HG02678 (cell line): Measurements from ENCODE around the gene RSPH6A.

ENCODE experiments used
- ATAC-seq: cut with Tn5 transposase; IDR thresholded peaks from one replicate; pipeline ENCODE4 v1.9.1; 2021; ENCODE audit warnings: mild to moderate bottlenecking, moderate library complexity; ENCODE audit not compliant: unreplicated experiment

RSPH6A gene

DNA sequence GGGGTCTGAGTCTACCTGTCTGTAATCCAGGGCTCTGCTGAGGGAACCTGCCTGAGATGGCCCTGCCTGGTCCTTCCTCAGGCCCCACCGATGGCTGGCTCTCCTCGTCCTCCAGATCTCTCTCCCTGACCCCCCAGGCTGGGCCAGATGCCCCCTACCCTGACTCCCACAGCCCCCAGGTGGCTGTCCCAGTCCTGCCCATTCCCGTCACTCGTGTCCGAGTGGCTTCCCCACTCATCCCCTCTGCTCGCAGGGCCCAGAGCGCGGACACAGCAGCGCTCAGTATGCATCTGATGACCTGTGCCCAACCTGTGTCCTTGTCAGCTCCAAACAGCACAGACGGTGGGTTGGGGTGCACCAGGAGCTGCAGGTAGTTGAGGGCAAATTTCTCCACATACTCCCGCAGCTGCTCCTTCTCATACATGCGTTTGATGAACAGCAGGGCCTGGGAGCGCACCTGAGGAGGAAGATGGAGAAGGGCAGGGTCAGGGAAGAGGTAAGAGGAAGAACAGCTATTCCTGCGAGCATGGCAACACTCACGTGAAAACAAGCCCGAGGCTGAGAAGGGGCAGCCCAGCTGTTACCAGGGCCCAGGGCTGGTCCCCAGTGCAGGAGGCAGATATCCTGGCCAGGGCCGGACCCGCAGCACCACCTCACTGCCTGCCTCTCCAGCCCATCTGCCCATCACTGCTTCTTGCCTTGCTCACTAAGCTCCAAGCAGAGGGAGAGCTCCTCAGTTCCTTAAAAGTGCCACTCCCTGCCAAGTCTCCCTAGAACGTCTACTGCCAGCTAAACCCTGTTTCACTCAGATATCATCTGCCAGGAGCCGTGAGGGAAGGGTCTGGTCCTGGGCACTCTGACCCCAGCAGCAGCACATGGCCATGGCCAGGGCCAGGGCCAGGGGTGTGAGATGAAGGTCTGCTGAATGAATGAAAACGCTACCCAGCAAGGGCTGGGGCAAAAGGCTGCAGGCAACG, 11.1 kb upstream of the RSPH6A start:
- no peak for ATAC-seq

DNA sequence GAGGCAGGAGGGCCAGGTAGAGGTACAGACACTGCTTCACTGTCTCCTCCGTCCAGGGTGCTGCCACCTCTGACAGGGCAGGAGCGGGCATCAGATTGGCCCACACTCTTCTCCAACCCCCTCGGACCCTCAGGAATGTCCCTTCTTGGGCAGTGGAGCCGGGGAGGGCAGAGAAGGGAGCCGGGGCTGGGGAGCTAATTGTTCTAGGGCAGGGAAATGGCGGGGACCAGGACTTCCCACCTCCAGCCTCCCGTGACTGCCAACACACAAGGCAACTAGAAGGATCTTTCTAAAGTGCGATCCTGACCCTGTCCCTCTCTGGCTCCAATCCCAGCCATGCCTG, 10.1 kb upstream of the RSPH6A start:
- ATAC-seq: no peak

- ATAC-seq: no peak
Observed at GRCh38 chr19:45824531-45825262, 9.6 kb upstream of the RSPH6A start.

GRCh38 chr19:45824041-45824471, 8.9 kb upstream of the RSPH6A start:
- no peak for ATAC-seq

- ATAC-seq: no peak
Observed at GRCh38 chr19:45823182-45823581, 8.1 kb upstream of the RSPH6A start.

- no peak for ATAC-seq
Observed at GRCh38 chr19:45822716-45823115, 7.6 kb upstream of the RSPH6A start.

DNA sequence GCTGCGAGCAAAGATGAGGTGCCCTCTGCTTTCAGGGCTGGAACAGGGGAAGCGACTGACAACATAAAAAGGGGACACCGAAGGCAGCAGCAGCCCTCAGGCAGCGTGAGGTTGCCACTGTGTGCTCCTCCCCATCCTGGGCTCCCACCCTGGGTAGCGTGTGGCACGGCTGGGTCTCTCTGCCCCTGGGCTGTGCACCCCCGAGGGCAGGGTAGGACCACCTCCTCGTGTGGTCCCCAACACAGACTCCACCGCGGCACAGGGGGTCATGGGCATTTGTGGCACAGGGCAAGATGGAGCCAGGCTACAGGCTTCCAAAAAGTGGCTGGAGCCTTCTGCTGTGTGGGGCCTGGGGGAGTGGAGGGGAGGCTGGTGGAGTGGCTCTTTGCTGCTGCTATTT, 6.5 kb upstream of the RSPH6A start:
- ATAC-seq: no peak

- no peak for ATAC-seq
Observed at GRCh38 chr19:45821103-45821521, 6.0 kb upstream of the RSPH6A start.

DNA sequence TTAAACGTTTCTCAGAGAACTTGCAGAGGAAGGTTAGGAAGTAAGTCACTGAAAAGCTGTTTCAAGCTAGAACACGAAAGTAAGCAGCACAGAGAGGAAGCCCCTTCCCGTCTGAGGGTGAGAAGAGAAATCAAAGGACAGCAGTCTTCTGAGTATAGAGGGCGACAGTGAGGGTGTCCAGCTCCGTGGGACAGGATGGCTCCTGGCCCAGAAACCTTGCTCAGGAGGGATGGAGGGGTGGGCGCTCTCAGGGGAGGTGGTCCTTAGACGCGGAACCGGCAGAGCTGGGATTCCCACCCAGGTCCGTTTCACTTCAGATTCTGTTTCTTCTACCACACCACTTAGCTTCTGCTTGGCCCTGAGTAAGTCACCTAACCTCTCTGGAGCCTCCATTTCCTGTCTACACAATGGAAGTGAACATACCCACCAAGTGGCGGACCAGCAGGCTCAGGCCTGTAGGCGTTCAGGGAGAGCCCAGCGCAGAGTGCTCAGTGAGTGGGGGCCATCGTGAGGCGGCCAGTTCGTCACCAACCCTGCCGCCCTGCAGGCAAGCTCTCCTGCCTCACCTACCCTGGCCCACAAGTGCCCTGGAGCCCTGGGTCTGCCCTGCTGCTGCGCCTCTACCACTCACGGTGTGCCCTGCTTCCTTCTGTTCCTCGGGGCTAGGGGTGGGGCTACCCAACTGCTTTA, 5.5 kb upstream of the RSPH6A start:
- no peak for ATAC-seq

DNA sequence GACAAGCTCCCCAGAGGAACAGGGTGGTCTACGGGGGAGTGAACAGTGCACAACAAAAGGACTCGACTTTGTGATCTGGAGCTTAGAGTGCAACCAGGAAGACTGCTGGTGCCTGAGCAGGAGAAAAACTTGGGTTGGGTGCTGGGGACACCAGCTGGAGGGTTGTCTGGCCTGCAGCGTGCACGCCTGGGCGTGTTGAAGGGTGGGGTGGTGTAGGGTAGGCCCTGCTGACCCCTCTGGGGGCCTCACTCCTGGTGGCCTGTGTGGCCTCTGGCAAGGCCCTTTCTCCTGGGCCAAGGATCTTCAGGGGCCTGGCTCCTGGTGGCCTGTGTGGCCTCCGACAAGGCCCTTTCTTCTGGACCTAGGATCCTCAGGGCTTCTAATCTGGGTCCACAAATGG, 4.7 kb upstream of the RSPH6A start:
- ATAC-seq: no peak

DNA sequence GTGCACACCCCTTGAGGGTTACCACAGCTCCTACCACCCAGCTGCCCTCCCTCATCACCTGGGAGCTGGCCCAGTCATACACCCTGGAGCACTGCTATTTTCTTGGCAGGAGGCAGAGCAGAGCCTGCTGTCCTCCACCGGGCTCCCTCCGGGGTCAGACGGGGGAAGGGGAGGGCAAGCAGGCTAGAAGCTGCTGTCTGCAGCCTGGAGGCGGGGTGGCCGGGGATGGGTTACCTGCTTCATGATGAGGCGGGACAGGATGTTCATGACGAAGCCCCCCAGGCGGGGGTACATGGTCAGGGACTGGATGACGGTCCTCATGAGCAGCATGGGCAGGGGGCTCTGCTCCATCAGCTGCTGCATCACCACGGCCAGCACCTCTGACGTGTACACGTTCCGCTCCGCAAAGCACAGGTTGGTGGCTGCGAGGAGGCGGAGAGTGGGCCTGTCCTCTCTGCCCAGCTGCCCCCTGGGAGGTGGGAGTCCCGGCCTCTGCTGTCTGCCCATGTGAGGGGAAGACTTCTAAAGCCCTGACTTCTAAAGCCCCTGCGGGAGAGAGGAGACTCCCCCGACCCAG, 2.7 kb upstream of the RSPH6A start:
- ATAC-seq: no peak

DNA sequence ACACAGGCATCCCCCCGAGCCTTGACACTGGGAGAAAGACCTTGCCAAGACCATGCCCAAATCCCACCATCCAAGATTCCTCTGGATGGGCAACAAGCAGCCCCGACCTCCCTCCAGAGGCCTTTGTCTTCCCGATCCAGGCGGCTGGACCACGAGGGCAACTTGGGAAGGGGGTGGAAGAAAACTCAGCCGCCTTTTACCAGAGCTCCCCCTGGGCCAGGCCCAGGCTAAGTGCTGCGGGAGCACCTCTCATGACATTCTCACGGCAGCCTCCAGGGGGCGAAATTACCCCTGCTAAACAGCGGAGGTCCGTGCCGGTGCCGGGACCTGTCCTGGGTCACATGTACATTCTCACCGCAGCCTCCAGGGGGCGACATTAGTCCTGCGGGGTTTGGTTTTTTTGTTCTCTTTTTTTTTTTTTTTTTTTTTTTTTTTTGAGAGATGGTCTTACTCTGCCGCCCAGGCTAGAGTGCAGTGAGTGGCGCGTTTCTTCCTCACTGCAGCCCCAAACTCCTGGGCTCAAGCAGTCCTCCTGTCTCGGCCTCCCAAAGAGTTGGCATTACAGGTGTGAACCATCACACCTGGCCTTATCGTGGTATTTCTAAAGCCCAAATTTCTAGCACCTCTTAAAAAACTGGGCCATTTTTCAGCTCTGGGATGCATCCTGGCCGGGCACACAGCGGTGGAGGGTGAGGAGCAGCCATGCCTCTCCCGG, 2.1 kb upstream of the RSPH6A start:
- peak; percentile 81 for ATAC-seq

- no peak for ATAC-seq
Observed at GRCh38 chr19:45816236-45817009, 1.3 kb upstream of the RSPH6A start.

DNA sequence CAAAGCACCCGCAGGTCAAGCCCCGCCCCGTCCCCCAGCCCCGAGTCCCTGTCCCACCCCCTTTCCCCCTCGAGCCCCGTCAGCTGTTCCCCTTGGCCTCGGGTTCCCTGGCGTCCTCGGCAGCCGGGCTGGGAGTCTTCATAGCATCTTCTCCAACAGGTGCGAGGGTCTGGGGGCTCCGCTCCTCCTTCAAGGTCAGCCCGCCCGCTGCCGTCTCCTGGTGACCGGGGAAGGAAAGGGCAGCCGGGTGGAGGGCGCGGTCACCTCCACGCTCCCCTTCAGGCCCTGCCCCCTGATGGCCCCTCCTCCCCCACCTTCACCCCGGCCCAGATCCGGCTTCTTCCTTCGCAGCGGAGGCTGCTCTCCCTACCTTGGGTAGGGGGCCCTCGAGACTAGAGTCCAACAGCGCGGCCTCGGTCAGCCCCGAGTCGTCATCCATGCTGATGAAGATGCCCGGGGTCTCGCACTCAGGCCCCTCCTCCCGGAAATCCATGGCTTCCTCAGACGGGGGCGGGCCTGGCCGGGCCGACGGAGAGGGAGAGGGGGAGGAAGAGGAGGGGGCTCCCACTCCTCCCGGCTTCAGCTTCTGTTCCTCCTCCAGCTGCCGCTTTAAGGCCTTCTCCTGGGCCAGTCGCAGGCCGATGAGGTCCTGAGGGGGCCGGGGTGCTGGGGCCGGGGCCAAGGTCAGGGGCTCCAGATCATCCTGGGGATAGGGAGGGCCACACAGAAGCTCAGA, 541 bp upstream of the RSPH6A start:
- no peak for ATAC-seq

DNA sequence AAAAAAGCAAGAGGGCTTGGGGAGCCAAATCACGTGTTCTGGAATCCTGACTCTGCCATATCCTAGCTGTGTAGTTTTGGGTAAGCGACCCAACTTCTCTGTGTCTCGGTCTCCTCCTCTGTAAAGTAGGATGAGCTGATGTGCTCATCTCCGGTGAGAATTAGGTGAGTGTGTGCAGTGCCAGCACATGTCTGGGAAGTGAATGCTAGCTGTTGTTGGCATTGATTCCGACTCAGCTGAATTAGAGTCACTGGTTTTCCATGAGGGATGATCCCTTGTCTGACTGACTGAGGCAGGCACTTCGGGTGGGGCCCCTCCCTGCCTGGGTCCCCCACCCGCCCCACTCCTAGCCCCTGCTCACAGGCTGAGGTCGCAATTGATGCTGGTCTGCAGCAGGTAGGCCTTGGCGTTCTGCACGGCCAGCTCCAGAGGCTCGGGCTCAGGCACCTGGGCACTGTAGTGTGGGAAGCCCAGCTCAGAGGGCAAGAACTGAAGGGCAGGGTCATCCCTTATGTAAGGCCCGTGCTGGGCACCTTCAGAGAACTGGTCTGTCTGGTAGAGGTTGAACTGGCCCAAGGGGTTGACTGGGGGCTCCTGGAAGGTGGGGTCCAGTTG, 835 bp downstream of the RSPH6A start:
- ATAC-seq: no peak

DNA sequence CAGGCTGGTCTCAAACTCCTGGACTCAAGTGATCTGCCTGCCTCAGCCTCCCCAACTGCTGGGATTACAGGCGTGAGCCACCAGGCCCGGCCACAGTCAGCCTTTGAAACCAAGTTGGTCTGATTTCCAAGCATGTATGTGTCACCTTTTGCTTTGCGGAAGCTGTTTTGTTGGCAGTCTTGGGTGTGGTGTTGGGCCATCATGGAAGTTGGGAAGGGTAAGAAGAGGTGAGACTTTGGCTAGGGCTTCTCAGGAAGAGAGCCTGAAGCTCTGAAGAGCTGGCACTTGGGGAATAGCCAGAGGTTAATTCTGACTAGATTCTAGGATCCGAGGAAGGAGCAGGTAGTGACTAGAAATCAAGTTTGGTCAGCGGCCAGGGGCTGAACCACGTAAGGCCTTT, 2.8 kb downstream of the RSPH6A start:
- ATAC-seq: no peak

DNA sequence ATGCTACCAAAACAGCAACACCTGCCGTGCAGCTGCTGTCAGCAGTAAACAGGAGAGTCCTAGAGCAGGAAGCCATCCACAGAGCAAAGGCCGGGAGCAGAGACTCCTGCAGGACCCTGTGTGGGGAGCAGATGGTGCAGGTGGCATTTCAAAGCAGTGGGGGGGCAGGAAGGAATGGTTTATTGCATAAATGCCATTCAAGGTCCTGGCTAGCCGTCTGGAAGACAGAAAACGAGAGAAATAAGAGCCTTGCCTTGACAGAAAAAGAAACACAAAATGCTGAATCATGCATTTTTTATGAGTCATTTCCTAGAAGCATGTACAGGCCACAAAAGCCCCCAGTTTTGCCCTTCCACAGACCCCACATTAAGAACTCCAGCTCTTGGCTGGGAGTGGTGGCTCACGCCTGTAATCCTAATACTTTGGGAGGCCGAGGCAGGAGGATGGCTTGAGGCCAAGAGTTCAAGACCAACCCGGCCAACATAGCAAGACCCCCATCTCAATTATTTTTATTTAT, 5.4 kb downstream of the RSPH6A start:
- no peak for ATAC-seq

DNA sequence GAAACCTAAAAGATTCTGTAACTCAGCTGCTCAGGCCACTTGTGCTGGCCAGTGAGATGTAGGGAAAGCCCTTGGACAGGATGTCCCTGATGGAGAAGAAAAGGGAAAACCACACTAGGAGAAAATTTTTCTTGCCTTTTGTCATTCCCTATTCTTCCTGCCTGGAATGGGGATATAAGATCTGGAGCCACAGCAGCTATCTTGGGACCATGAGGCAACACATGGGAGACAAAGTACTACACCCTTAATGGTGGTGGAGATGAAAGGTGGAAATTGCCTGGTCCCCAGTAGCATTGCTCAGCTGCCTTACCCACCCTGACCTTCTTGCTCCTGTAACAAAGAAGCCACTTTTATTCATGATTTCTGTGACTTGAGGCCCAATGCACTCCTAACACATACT, 9.4 kb downstream of the RSPH6A start:
- ATAC-seq: no peak

GRCh38 chr19:45804959-45805230, 10.2 kb downstream of the RSPH6A start:
- no peak for ATAC-seq
